ENCODE measurements around the gene IL15.
"Not testable (repeated sequence)": the region's sequence is repeated elsewhere in the genome, so short reads cannot be mapped to it uniquely, and the experiment has no call there.

IL15 gene

DNA sequence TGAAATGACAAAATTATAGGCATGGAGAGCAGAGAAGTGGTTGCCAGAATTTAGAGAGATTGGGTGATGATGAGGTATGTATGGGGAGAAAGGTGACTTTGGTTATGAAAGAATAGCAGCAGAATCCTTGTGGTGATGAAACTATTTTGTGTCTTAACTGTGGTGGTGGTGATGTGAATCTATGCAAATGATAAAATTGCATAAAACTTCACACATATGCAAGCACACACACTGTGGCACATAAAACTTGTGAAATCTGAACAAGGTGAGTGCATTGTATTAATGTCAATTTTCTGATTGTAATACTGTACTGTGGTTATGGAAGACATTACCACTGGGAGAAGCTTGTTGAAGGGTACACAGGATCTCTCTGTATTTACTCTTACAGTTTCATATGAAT lies 91.0 kb downstream of the IL15 start:
- no peak overlapping the region for H3K27ac Mint-ChIP-seq
- no peaks in the 10 kb centered on the region for H3K27me3 Mint-ChIP-seq (ENCODE audit: low read depth)
- no peaks in the 10 kb centered on the region for H3K4me1 Mint-ChIP-seq
- no peaks in the 10 kb centered on the region for H3K36me3 Mint-ChIP-seq (ENCODE audit: low read depth)
- H3K9me3 Mint-ChIP-seq = no peaks in the 10 kb centered on the region
- H3K4me3 Mint-ChIP-seq = no peak overlapping the region
- TF ChIP-seq CTCF (IDR thresholded peaks at IDR 0.05; ENCODE audit: unreplicated experiment in 3 of 3) = no peak

DNA sequence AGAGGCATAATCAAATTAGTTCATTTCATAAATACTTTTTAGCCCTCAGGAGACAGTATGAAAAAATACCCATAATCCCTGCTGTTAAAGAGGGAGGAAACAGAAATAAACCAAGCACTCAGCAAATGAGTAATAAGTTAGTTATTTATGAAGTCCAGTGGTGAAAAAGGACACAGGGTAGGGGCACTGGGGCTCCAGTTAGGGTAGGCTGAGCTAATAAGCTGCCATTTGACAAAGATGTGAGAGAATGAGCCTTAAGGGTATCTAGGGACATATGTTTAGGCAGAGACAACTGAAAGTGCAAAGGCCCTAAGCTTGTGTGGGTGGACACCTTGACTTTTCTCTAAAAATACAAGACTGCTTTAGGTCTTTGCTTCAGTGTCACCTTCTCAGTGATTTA lies 94.4 kb downstream of the IL15 start:
- Mint-ChIP-seq H3K4me3 (no peak overlapping the region), H3K4me1 (no peaks in the 10 kb centered on the region), H3K27ac (peak overlapping the region in 1 of 3 experiments; percentile 15), H3K36me3 (ENCODE audit: low read depth) (no peaks in the 10 kb centered on the region), H3K27me3 (ENCODE audit: low read depth) (no peaks in the 10 kb centered on the region), H3K9me3 (no peaks in the 10 kb centered on the region)
- TF ChIP-seq CTCF (IDR thresholded peaks at IDR 0.05; ENCODE audit: unreplicated experiment in 3 of 3) = no peak

GRCh38 chr4:141731481-141731880 lies 95.1 kb downstream of the IL15 start:
- no peaks in the 10 kb centered on the region for H3K36me3 Mint-ChIP-seq (ENCODE audit: low read depth)
- H3K27ac Mint-ChIP-seq = no peak overlapping the region
- no peak overlapping the region for H3K4me3 Mint-ChIP-seq
- TF ChIP-seq CTCF (IDR thresholded peaks at IDR 0.05; ENCODE audit: unreplicated experiment in 3 of 3) = no peak
- H3K4me1 Mint-ChIP-seq = no peaks in the 10 kb centered on the region
- H3K9me3 Mint-ChIP-seq = no peaks in the 10 kb centered on the region
- no peaks in the 10 kb centered on the region for H3K27me3 Mint-ChIP-seq (ENCODE audit: low read depth)

DNA sequence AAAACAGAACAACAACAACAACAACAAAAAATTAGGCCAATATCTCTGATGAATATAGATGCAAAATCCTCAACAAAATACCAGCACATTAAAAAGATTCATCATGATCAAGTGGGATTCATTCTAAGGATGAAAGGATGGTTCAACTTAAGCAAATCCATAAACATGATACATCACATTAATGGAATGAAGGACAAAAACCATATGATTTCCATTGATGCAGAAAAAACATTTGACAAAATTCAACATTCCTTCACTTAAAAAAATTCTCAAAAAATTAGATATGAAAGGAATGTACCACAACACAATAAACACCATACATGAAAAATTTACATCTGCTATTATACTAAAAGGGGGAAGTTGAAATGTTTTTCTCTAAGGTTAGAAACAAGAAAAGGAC lies 103.3 kb downstream of the IL15 start:
- Mint-ChIP-seq H3K36me3 (ENCODE audit: low read depth) (no peaks in the 10 kb centered on the region), H3K4me3 (no peak overlapping the region), H3K4me1 (no peaks in the 10 kb centered on the region), H3K27ac (no peak overlapping the region), H3K9me3 (peaks cover 12% of the 10 kb centered on the region), H3K27me3 (ENCODE audit: low read depth) (no peaks in the 10 kb centered on the region)
- no peak for TF ChIP-seq CTCF (IDR thresholded peaks at IDR 0.05; ENCODE audit: unreplicated experiment in 3 of 3)

DNA sequence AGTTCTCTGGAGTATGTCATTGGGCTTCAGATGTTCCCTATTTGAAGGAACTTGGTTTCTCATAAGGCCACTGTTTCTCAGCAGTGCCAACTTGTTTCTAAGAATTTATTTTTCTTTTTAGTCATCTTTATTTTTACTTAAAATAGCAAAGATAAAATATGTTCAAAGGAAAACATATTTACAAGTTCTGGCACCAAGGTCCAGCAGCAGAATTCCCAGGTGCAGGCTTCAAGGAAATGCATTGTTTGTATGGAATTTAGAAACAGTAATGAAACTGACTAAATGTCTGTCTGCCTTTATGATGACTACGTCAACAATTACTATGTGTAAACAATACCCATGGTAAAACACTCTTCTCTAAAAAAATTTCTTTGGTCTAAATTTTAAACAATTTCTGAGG lies 109.6 kb downstream of the IL15 start:
- Mint-ChIP-seq H3K36me3 (ENCODE audit: low read depth) (no peaks in the 10 kb centered on the region), H3K4me1 (no peaks in the 10 kb centered on the region), H3K27me3 (ENCODE audit: low read depth) (no peaks in the 10 kb centered on the region), H3K4me3 (no peak overlapping the region), H3K9me3 (peaks cover 4% of the 10 kb centered on the region), H3K27ac (no peak overlapping the region)
- no peak for TF ChIP-seq CTCF (IDR thresholded peaks at IDR 0.05; ENCODE audit: unreplicated experiment in 3 of 3)

GRCh38 chr4:141751806-141752205 lies 115.4 kb downstream of the IL15 start:
- H3K4me3 Mint-ChIP-seq; H3K36me3 Mint-ChIP-seq (ENCODE audit: low read depth); H3K27me3 Mint-ChIP-seq (ENCODE audit: low read depth); H3K4me1 Mint-ChIP-seq; H3K27ac Mint-ChIP-seq; H3K9me3 Mint-ChIP-seq: not testable (repeated sequence)

DNA sequence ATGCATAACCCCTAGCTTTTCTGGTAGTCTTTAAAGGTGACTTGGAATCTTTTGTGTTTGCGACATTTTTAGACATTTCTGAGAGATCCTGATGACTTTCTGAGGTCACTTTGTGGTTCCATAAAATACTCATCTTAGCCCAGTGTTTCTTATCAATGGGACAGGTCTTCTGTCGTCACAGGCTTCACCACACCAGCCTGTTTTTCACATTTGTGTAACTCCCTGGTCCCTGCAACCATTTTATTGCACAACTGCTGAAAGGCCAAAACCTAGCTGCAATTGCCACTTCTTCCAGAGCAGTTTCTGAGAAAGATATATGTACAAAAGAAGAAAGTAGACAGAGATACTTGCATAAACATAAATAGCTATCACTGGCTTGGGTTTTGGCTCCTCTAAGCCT lies 120.9 kb downstream of the IL15 start:
- Mint-ChIP-seq H3K9me3 (no peaks in the 10 kb centered on the region), H3K27ac (no peak overlapping the region), H3K36me3 (ENCODE audit: low read depth) (no peaks in the 10 kb centered on the region), H3K4me1 (no peaks in the 10 kb centered on the region), H3K4me3 (no peak overlapping the region), H3K27me3 (ENCODE audit: low read depth) (no peaks in the 10 kb centered on the region)
- TF ChIP-seq CTCF (IDR thresholded peaks at IDR 0.05; ENCODE audit: unreplicated experiment in 3 of 3) = no peak
